Heart left ventricle (tissue), 13 donors: ENCODE results near the gene ITLN1.

Experiments
- CTCF ChIP-seq, 12 donors: fragments of 200-600 bp; sonication (generic) in 4 of 12; IDR thresholded peaks; one replicate each; pipeline versions ENCODE4 v1.5.0 to v1.8.0; 2018 to 2022; ENCODE audit warnings: antibody characterized with exemption in 12 of 12, mild to moderate bottlenecking in 5 of 12
- POLR2A ChIP-seq, 2 donors: fragments of 450-650 bp; IDR thresholded peaks; one replicate each; pipeline ENCODE4 v1.6.1; 2017; ENCODE audit warnings: antibody characterized with exemption in 2 of 2, mild to moderate bottlenecking in 2 of 2, moderate library complexity in 2 of 2
- donor health status: ischemic (EF 13 %, LVEDD 7.1; RV severe dilation, severe dysfunction).
- donor health status: DM: no; HTN: yes; CAD: no.
- donor health status: DM: no; HTN: no; CAD: no.
- donor health status: ischemic (EF 25% LVEDD 6.9; RV normal size, moderate dysfunction).
- donor health status: ischemic (EF 25% LVEDD 5.7; RV mildly dilated, moderate dysfunction).
- donor health status: ischemic (EF 35%, LVEDD 5.7; RV mildly dilated, moderate dysfunction).
- donor health status: nonischemic (EF 11% LVEDD 7.7; RV severe dilation, severe dysfunction).
- donor health status: DM: yes; HTN: yes; CAD: no.
- donor health status: PGD.
- donor health status: ischemic (EF 29% LVEDD 5.4; RV normal size, mild dysfunction).
- donor health status: nonischemic (EF 23%, LVEDD 6.1; RV moderate dilation, normal function).

- TF ChIP-seq CTCF (IDR thresholded peaks at IDR 0.05) = no peak
- no peak for TF ChIP-seq POLR2A (IDR thresholded peaks at IDR 0.05)
Observed at GRCh38 chr1:160835751-160836150, 49.2 kb downstream of the ITLN1 start.
